ENCODE data around the gene CD160. TPM values are rescaled to one million over a fixed set of nuclear protein-coding genes. Genes with fewer than 3 reads are reported as not detected.

The CD160 gene
- polyA plus RNA-seq, 3 donors, result 0.01 to 1.4 (median 0.16) TPM

- Histone ChIP-seq H3K36me3 (replicated peaks in 1 of 2; ENCODE audit: control insufficient read depth in 1 of 2, insufficient read depth in 2 of 2, low read length in 2 of 2) (no peaks in the 10 kb centered on the region), H3K4me2 (replicated peaks; ENCODE audit: extremely low read depth, low read length, poor library complexity, severe bottlenecking) (no peak overlapping the region), H3K79me2 (ENCODE audit: insufficient read depth, low read length) (no peaks in the 10 kb centered on the region), H3K9ac (ENCODE audit: insufficient read depth, low read length, poor library complexity, severe bottlenecking) (no peak overlapping the region), H4K20me1 (ENCODE audit: insufficient read depth, low read length) (no peaks in the 10 kb centered on the region), H3K9me3 (replicated peaks in 1 of 2; ENCODE audit: control insufficient read depth in 1 of 2, insufficient read depth in 1 of 2, low read length in 2 of 2) (no peaks in the 10 kb centered on the region), H3K4me1 (ENCODE audit: control insufficient read depth in 1 of 2, insufficient read depth in 2 of 2, low read length in 2 of 2) (no peaks in the 10 kb centered on the region), H3K4me3 (replicated peaks in 1 of 3; ENCODE audit: low read depth in 2 of 3, low read length in 3 of 3) (no peak overlapping the region), H3K27me3 (ENCODE audit: control insufficient read depth in 2 of 2, insufficient read depth in 2 of 2, low read length in 2 of 2) (no peaks in the 10 kb centered on the region), H2AFZ (ENCODE audit: insufficient read depth, low read depth, low read length, poor library complexity, severe bottlenecking) (no peak overlapping the region), H3K27ac (ENCODE audit: low read depth in 1 of 2, low read length in 2 of 2) (no peak overlapping the region)
- DNase-seq, result no peak
- no peaks in the 10 kb centered on the region for H3K9me3 Mint-ChIP-seq
- no peak overlapping the region for H3K4me3 Mint-ChIP-seq
- no peaks in the 10 kb centered on the region for H3K36me3 Mint-ChIP-seq
- no peak overlapping the region for H3K27ac Mint-ChIP-seq
- intact Hi-C loops (cut with micrococcal nuclease), result no loop called here
- TF ChIP-seq, protein P1, sequence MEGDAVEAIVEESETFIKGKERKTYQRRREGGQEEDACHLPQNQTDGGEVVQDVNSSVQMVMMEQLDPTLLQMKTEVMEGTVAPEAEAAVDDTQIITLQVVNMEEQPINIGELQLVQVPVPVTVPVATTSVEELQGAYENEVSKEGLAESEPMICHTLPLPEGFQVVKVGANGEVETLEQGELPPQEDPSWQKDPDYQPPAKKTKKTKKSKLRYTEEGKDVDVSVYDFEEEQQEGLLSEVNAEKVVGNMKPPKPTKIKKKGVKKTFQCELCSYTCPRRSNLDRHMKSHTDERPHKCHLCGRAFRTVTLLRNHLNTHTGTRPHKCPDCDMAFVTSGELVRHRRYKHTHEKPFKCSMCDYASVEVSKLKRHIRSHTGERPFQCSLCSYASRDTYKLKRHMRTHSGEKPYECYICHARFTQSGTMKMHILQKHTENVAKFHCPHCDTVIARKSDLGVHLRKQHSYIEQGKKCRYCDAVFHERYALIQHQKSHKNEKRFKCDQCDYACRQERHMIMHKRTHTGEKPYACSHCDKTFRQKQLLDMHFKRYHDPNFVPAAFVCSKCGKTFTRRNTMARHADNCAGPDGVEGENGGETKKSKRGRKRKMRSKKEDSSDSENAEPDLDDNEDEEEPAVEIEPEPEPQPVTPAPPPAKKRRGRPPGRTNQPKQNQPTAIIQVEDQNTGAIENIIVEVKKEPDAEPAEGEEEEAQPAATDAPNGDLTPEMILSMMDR (IDR thresholded peaks at IDR 0.05), result no peak
- H3K27me3 Mint-ChIP-seq (ENCODE audit: low read depth in 3 of 3), result peaks cover 0 to 3% (median 0%) of the 10 kb centered on the region in 3 donors
- no CpG with 5 or more reads among the region's 2 CpGs for WGBS (ENCODE audit: insufficient coverage)
- no peaks in the 10 kb centered on the region for H3K4me1 Mint-ChIP-seq
These were observed 13.1 kb upstream of the CD160 start for GRCh38 chr1:145706086-145706664.

- Histone ChIP-seq H3K79me2 (ENCODE audit: insufficient read depth, low read length) (no peaks in the 10 kb centered on the region), H3K4me1 (ENCODE audit: control insufficient read depth in 1 of 2, insufficient read depth in 2 of 2, low read length in 2 of 2) (no peaks in the 10 kb centered on the region), H3K9me3 (replicated peaks in 1 of 2; ENCODE audit: control insufficient read depth in 1 of 2, insufficient read depth in 1 of 2, low read length in 2 of 2) (no peaks in the 10 kb centered on the region), H3K27me3 (ENCODE audit: control insufficient read depth in 2 of 2, insufficient read depth in 2 of 2, low read length in 2 of 2) (no peaks in the 10 kb centered on the region), H3K4me2 (replicated peaks; ENCODE audit: extremely low read depth, low read length, poor library complexity, severe bottlenecking) (no peak within 1 kb of the TSS), H4K20me1 (ENCODE audit: insufficient read depth, low read length) (no peaks in the 10 kb centered on the region), H3K9ac (ENCODE audit: insufficient read depth, low read length, poor library complexity, severe bottlenecking) (no peak within 1 kb of the TSS), H3K36me3 (replicated peaks in 1 of 2; ENCODE audit: control insufficient read depth in 1 of 2, insufficient read depth in 2 of 2, low read length in 2 of 2) (no peaks in the 10 kb centered on the region), H3K4me3 (replicated peaks in 1 of 3; ENCODE audit: low read depth in 2 of 3, low read length in 3 of 3) (no peak within 1 kb of the TSS), H3K27ac (ENCODE audit: low read depth in 1 of 2, low read length in 2 of 2) (no peak within 1 kb of the TSS), H2AFZ (ENCODE audit: insufficient read depth, low read depth, low read length, poor library complexity, severe bottlenecking) (no peak within 1 kb of the TSS)
- TF ChIP-seq, protein P1 (IDR thresholded peaks at IDR 0.05), result no peak
- no peaks in the 10 kb centered on the region for H3K36me3 Mint-ChIP-seq
- WGBS (ENCODE audit: insufficient coverage), result 85% methylated on average over 5 of the region's 9 CpGs
- no peaks in the 10 kb centered on the region for H3K4me1 Mint-ChIP-seq
- H3K9me3 Mint-ChIP-seq, result no peaks in the 10 kb centered on the region
- peak within 1 kb of the TSS in 1 of 7 donors; percentile 67 for H3K27ac Mint-ChIP-seq
- no peak within 1 kb of the TSS for H3K4me3 Mint-ChIP-seq
- no peak for DNase-seq
- intact Hi-C loops (cut with micrococcal nuclease), result no loop called here
- H3K27me3 Mint-ChIP-seq (ENCODE audit: low read depth in 3 of 3), result no peaks in the 10 kb centered on the region
These were observed 12.0 kb upstream of the CD160 start, which contains the start of gene PDZK1 for GRCh38 chr1:145707183-145707867. Gene PDZK1 (minus strand): TSS chr1:145707368. CDS start chr1:145688021, 19,347 bp downstream.
